ENCODE data around the gene MLPH. TPM values are rescaled to one million over a fixed set of nuclear protein-coding genes. Genes with fewer than 3 reads are reported as not detected.

The MLPH gene
- total and polyA plus RNA-seq, 2 of the 4 experiments (the other 2 are of a cell fraction) = 13.8 to 21.6 TPM

- Histone ChIP-seq H3K23ac (ENCODE audit: low read depth, low read length) (no peak overlapping the region), H4K5ac (ENCODE audit: low read depth, low read length) (no peak overlapping the region), H2AFZ (replicated peaks; ENCODE audit: low read length, poor library complexity) (no peak overlapping the region), H3K4me1 (ENCODE audit: control insufficient read depth, insufficient read depth, low read length) (peaks cover 10% of the 10 kb centered on the region), H2BK120ac (ENCODE audit: low read depth, low read length) (no peak overlapping the region), H3K27ac (ENCODE audit: insufficient read depth, low read length) (no peak overlapping the region), H2BK15ac (ENCODE audit: low read depth, low read length) (no peak overlapping the region), H4K8ac (ENCODE audit: low read depth in 2 of 2, low read length in 2 of 2) (no peak overlapping the region), H3K9me3 (ENCODE audit: control insufficient read depth, insufficient read depth, low read length) (no peaks in the 10 kb centered on the region), H2BK5ac (ENCODE audit: low read depth, low read length, poor library complexity, severe bottlenecking) (no peak overlapping the region), H4K91ac (ENCODE audit: insufficient read depth, low read depth, low read length) (no peak overlapping the region), H3K4me2 (ENCODE audit: low read depth, low read length) (no peak overlapping the region), H3K56ac (ENCODE audit: extremely low read depth, insufficient read depth, low read length) (no peak overlapping the region), H3K9ac (ENCODE audit: low read depth, low read length) (no peak overlapping the region), H3K9me1 (ENCODE audit: insufficient read depth, low read length) (peaks cover 9% of the 10 kb centered on the region), H3K14ac (replicated peaks; ENCODE audit: low read depth, low read length) (no peak overlapping the region; the same call in 1 of the 2 replicates), H2AK5ac (ENCODE audit: low read depth, low read length) (no peak overlapping the region; the same call in 1 of the 2 replicates), H3K79me1 (ENCODE audit: low read depth in 1 of 2, low read length in 2 of 2) (peaks cover 0 to 8% of the 10 kb centered on the region in 2 experiments; a peak in 2 of 4 replicates), H3K4me3 (ENCODE audit: insufficient read depth, low read depth, low read length) (no peak overlapping the region), H4K20me1 (ENCODE audit: insufficient read depth, low read length) (no peaks in the 10 kb centered on the region), H3K36me3 (ENCODE audit: control insufficient read depth, insufficient read depth, low read length) (no peaks in the 10 kb centered on the region), H2BK20ac (ENCODE audit: low read depth, low read length) (no peak overlapping the region), H3K18ac (ENCODE audit: low read depth, low read length) (no peak overlapping the region), H3K27me3 (ENCODE audit: control insufficient read depth, insufficient read depth, low read length) (no peaks in the 10 kb centered on the region), H3K4ac (ENCODE audit: low read depth, low read length) (no peak overlapping the region), H2AK9ac (replicated peaks; ENCODE audit: low read depth, low read length, poor library complexity) (no peak overlapping the region)
- in situ Hi-C loops (cut with MboI; ENCODE audit: low sequenced_read_pairs) (no loop called here), dilution Hi-C loops (cut with HindIII; ENCODE audit: low sequenced_read_pairs, unreplicated experiment) (no loop called here), intact Hi-C loops (cut with micrococcal nuclease) (no loop called here)
- TF ChIP-seq NFE2L2 (IDR thresholded peaks at IDR 0.05; ENCODE audit: low read depth, low read length) = no peak
- TF ChIP-seq BHLHE40 (IDR thresholded peaks at IDR 0.05; ENCODE audit: low read depth, low read length) = no peak
- no peak for TF ChIP-seq CHD1 (IDR thresholded peaks at IDR 0.05; ENCODE audit: low read depth, low read length)
- TF ChIP-seq POLR2A (IDR thresholded peaks at IDR 0.05; ENCODE audit: low read depth, low read length) = no peak
- TF ChIP-seq SMC3 (IDR thresholded peaks at IDR 0.05; ENCODE audit: low read depth, low read length) = no peak
- TF ChIP-seq MAFK (IDR thresholded peaks at IDR 0.05; ENCODE audit: low read depth, low read length) = no peak
- no peak for TF ChIP-seq RAD21 (IDR thresholded peaks at IDR 0.05; ENCODE audit: low read length)
- TF ChIP-seq FOS (IDR thresholded peaks at IDR 0.05; ENCODE audit: low read depth, low read length) = no peak
- no peak for TF ChIP-seq USF2 (IDR thresholded peaks at IDR 0.05; ENCODE audit: low read depth, low read length)
- TF ChIP-seq MAZ (IDR thresholded peaks at IDR 0.05; ENCODE audit: borderline replicate concordance, low read depth, low read length) = no peak
- no peak for TF ChIP-seq CEBPB (IDR thresholded peaks at IDR 0.05; ENCODE audit: low read depth, low read length)
- TF ChIP-seq RCOR1 (IDR thresholded peaks at IDR 0.05; ENCODE audit: insufficient replicate concordance, low read length) = no peak
- no peak for TF ChIP-seq RFX5 (IDR thresholded peaks at IDR 0.05; ENCODE audit: low read depth, low read length)
- TF ChIP-seq CTCF (conservative IDR thresholded peaks at IDR 0.05; ENCODE audit: low read depth, low read length) = no peak
- TF ChIP-seq MXI1 (IDR thresholded peaks at IDR 0.05; ENCODE audit: borderline replicate concordance, low read depth, low read length) = no peak
- TF ChIP-seq ELK1 (IDR thresholded peaks at IDR 0.05; ENCODE audit: borderline replicate concordance, low read depth, low read length) = no peak
- 100% methylated on average over 1 of the region's 3 CpGs; no CpG with 5 or more reads in 1 of the 2 experiments for WGBS, 2 experiments (ENCODE audit: extremely low coverage in 2 of 2, insufficient read length in 1 of 2)
- BruUV-seq (replicated peaks) = no TSS peak
- CTCF ChIA-PET = interaction anchor here (1.2 to 1.5 kb wide), 3 partner anchors 9 to 59 kb away, joined by 3 to 5 read pairs (median 4); no protein-coding TSS in a partner anchor
- ATAC-seq (ENCODE audit: low read depth) (no peak), DNase-seq (no peak)
- POLR2A ChIA-PET (ENCODE audit: unreplicated experiment) = no interaction called here
These were observed 6.0 kb upstream of the MLPH start for GRCh38 chr2:237480988-237481525.

Data from IMR-90 (cell line).